ENCODE results near the gene TP53I11.

DNA sequence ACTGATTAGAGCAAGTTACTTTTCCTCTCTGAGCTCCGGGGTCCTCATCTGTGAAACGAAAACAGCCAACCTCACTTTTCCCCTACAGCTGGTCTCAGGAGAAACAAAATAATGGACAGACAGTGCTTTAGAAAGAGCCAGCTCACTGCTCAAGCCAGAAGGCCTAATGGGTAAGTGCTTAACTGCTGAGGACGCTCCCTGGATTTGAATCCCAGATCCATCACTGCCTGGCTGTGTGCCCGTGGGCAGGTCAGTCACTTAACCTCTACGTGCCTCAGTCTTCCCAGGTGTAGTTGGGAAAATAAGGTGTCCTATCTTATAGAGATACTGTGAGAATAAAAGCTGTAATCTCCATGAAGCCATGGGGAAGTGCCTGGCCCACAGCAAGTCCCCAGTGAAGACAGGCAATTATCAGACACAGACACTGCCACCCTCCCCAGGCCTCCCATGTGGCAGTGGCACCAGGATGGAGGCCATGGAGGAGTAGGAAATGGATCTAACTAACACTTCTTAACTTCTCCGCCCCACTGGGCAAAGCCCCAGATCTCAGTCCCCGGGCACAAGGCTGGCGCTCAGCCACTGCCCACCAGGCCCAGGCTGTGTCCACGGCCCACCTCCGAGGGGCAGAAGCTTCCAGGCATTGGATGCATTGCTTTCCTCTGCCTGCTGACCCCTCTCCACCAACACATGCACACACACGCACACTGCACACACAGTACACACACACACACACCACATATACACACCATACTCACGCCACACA is 9.2 kb downstream of the TP53I11 start:
- TF ChIP-seq, protein P1, sequence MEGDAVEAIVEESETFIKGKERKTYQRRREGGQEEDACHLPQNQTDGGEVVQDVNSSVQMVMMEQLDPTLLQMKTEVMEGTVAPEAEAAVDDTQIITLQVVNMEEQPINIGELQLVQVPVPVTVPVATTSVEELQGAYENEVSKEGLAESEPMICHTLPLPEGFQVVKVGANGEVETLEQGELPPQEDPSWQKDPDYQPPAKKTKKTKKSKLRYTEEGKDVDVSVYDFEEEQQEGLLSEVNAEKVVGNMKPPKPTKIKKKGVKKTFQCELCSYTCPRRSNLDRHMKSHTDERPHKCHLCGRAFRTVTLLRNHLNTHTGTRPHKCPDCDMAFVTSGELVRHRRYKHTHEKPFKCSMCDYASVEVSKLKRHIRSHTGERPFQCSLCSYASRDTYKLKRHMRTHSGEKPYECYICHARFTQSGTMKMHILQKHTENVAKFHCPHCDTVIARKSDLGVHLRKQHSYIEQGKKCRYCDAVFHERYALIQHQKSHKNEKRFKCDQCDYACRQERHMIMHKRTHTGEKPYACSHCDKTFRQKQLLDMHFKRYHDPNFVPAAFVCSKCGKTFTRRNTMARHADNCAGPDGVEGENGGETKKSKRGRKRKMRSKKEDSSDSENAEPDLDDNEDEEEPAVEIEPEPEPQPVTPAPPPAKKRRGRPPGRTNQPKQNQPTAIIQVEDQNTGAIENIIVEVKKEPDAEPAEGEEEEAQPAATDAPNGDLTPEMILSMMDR (conservative IDR thresholded peaks at IDR 0.05), result no peak
- TF ChIP-seq ZFX (IDR thresholded peaks at IDR 0.05), result no peak

Measured in C4-2B (cell line).